Measurements from ENCODE around the gene RCBTB1.

DNA sequence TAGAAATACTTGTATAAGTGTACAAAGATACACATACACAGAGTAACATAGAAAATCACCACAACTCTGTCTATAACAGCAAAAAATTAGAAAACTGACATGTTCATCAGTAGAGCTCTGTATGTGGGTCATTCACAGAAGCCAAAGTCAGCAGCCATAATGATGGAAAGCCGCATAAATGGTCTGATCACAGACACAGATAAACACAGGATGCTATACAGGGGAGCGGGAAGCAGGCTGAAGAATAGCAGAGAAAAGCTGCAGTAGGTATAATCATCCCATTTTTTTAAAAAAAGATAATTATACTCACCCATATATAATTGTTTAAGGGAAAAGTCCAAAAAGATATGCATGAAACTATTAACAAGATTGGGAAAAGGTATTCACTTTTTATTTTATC, 31.5 kb downstream of the RCBTB1 start:
- TF ChIP-seq POLR2A (IDR thresholded peaks at IDR 0.05): no peak
- TF ChIP-seq, protein P1, sequence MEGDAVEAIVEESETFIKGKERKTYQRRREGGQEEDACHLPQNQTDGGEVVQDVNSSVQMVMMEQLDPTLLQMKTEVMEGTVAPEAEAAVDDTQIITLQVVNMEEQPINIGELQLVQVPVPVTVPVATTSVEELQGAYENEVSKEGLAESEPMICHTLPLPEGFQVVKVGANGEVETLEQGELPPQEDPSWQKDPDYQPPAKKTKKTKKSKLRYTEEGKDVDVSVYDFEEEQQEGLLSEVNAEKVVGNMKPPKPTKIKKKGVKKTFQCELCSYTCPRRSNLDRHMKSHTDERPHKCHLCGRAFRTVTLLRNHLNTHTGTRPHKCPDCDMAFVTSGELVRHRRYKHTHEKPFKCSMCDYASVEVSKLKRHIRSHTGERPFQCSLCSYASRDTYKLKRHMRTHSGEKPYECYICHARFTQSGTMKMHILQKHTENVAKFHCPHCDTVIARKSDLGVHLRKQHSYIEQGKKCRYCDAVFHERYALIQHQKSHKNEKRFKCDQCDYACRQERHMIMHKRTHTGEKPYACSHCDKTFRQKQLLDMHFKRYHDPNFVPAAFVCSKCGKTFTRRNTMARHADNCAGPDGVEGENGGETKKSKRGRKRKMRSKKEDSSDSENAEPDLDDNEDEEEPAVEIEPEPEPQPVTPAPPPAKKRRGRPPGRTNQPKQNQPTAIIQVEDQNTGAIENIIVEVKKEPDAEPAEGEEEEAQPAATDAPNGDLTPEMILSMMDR (IDR thresholded peaks at IDR 0.05): no peak

Data from gastroesophageal sphincter (tissue), 3 donors.